Gastroesophageal sphincter (tissue), 3 donors: ENCODE results near the gene OXCT2.

Source experiments
- EP300 ChIP-seq: sonication (generic); formaldehyde crosslinking; IDR thresholded peaks from one replicate; pipeline ENCODE4 v1.6.1; 2017; ENCODE audit warnings: antibody characterized with exemption, mild to moderate bottlenecking
- TF ChIP-seq, protein P1 (sequence below), 4 experiments: fragments of 200-600 bp in 2 of 4; fragments of 450-650 bp in 2 of 4; sonication (generic) in 1 of 4; IDR thresholded peaks; one replicate each; pipeline ENCODE4 v1.5.1; 2017 to 2019; ENCODE audit warnings: antibody characterized with exemption in 4 of 4, mild to moderate bottlenecking in 2 of 4, moderate library complexity in 2 of 4

DNA sequence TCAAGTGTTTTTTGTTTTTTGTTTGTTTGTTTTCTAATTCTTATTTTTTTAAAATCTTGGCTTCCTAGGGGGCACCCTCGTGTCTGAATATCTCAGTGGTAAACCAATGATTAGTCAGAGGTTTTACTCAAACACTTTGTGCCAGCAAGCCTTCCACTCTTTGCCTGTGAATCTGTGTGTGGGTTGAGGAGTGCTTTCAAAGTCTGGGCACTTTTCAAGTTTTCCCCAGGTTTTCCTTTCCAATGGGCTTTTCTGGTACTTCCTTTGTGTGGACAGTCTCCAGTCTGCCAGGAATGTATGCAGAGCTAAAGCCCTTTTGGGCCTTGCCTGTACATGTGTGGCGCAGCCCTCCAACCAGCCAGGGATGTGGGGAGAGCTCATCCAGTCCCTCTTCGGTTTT, 42.1 kb downstream of the OXCT2 start:
- TF ChIP-seq, protein P1, sequence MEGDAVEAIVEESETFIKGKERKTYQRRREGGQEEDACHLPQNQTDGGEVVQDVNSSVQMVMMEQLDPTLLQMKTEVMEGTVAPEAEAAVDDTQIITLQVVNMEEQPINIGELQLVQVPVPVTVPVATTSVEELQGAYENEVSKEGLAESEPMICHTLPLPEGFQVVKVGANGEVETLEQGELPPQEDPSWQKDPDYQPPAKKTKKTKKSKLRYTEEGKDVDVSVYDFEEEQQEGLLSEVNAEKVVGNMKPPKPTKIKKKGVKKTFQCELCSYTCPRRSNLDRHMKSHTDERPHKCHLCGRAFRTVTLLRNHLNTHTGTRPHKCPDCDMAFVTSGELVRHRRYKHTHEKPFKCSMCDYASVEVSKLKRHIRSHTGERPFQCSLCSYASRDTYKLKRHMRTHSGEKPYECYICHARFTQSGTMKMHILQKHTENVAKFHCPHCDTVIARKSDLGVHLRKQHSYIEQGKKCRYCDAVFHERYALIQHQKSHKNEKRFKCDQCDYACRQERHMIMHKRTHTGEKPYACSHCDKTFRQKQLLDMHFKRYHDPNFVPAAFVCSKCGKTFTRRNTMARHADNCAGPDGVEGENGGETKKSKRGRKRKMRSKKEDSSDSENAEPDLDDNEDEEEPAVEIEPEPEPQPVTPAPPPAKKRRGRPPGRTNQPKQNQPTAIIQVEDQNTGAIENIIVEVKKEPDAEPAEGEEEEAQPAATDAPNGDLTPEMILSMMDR (IDR thresholded peaks at IDR 0.05), result no peak
- no peak for TF ChIP-seq EP300
